K562 (cell line): ENCODE data around the gene RARRES2.
"Not testable (repeated sequence)": the region's sequence is repeated elsewhere in the genome, so short reads cannot be mapped to it uniquely, and the experiment has no call there.

ENCODE experiments used
- BRD4 ChIP-seq: fragments of 200-600 bp; sonication (generic); IDR thresholded peaks from 2 replicates; pipeline ENCODE4 v1.6.1; 2017; ENCODE audit warnings: inconsistent platforms
- ERF ChIP-seq: fragments of 450-650 bp; formaldehyde crosslinking; IDR thresholded peaks from 2 replicates; pipeline ENCODE4 v1.4.0; 2020; ENCODE audit warnings: mild to moderate bottlenecking, mixed read lengths
- EZH2 ChIP-seq: IDR thresholded peaks from 2 replicates; pipeline ENCODE4 v1.6.1; 2012; ENCODE audit warnings: low read depth, mild to moderate bottlenecking, inconsistent platforms, low read length, borderline replicate concordance
- GTF2A2 ChIP-seq: IDR thresholded peaks from 2 replicates; pipeline ENCODE4 v1.6.1; 2016; ENCODE audit warnings: mild to moderate bottlenecking, missing genetic modification characterization, missing compliant biosample characterization
- MAFK ChIP-seq: IDR thresholded peaks from 2 replicates; pipeline ENCODE4 v1.6.1; 2011; ENCODE audit warnings: low read length, improper control_type of control experiment
- RAD21 ChIP-seq, 2 experiments: fragments of 250-450 bp in 1 of 2; fragments of 450-650 bp in 1 of 2; sonication (Bioruptor Pico) in 1 of 2; formaldehyde crosslinking in 1 of 2; IDR thresholded peaks in 1 of 2; conservative IDR thresholded peaks in 1 of 2; 2 replicates each; pipeline versions ENCODE4 v1.4.0 to v1.8.0; 2020 to 2022; ENCODE audit warnings: mild to moderate bottlenecking in 2 of 2, moderate library complexity in 1 of 2
- SRF ChIP-seq, 2 experiments: fragments of 250-450, 450-650 bp in 1 of 2; sonication (Bioruptor Pico) in 1 of 2; sonication (generic) in 1 of 2; formaldehyde crosslinking; IDR thresholded peaks; 2 replicates each; pipeline versions ENCODE4 v1.5.0 to v1.5.1; 2020 to 2022; ENCODE audit warnings: mild to moderate bottlenecking in 1 of 2, missing genetic modification reagents in 1 of 2
- TAF1 ChIP-seq: IDR thresholded peaks from 2 replicates; pipeline ENCODE4 v1.6.1; 2011; ENCODE audit warnings: mild to moderate bottlenecking, low read length, moderate library complexity; ENCODE audit not compliant: insufficient read depth, control insufficient read depth, severe bottlenecking; ENCODE audit errors: extremely low read depth
- TF ChIP-seq, protein P1 (sequence below): sonication (generic); formaldehyde crosslinking; IDR thresholded peaks from 2 replicates; pipeline ENCODE4 v1.8.1; 2023; ENCODE audit warnings: mild to moderate bottlenecking, missing genetic modification reagents
- TF ChIP-seq, protein P2 (sequence below), 3 experiments: IDR thresholded peaks in 2 of 3; conservative IDR thresholded peaks in 1 of 3; 2 replicates each; pipeline ENCODE4 v1.5.1; 2011 to 2012; ENCODE audit warnings: low read length in 3 of 3, mild to moderate bottlenecking in 3 of 3, control low read depth in 2 of 3, improper control_type of control experiment in 1 of 3, inconsistent platforms in 1 of 3, low read depth in 1 of 3, mixed read lengths in 1 of 3, moderate library complexity in 1 of 3; ENCODE audit not compliant: insufficient read depth in 2 of 3
- TF ChIP-seq, protein P3 (sequence below): fragments of 200-800 bp; sonication (Bioruptor generic); IDR thresholded peaks from 2 replicates; pipeline ENCODE4 v1.6.1; 2017; ENCODE audit warnings: missing genetic modification characterization, missing compliant biosample characterization
- TF ChIP-seq, protein P4 (sequence below): fragments of 150-350 bp; IDR thresholded peaks from 2 replicates; pipeline ENCODE4 v1.6.1; 2014; ENCODE audit warnings: low read depth, mild to moderate bottlenecking, low read length, borderline replicate concordance
- TF ChIP-seq, protein P5 (sequence below), 2 experiments: fragments of 450-650 bp; formaldehyde crosslinking in 1 of 2; IDR thresholded peaks; 2 replicates each; pipeline versions ENCODE4 v1.4.0 to v1.6.1; 2014 to 2020; ENCODE audit warnings: mild to moderate bottlenecking in 2 of 2, borderline replicate concordance in 1 of 2, low read depth in 1 of 2

DNA sequence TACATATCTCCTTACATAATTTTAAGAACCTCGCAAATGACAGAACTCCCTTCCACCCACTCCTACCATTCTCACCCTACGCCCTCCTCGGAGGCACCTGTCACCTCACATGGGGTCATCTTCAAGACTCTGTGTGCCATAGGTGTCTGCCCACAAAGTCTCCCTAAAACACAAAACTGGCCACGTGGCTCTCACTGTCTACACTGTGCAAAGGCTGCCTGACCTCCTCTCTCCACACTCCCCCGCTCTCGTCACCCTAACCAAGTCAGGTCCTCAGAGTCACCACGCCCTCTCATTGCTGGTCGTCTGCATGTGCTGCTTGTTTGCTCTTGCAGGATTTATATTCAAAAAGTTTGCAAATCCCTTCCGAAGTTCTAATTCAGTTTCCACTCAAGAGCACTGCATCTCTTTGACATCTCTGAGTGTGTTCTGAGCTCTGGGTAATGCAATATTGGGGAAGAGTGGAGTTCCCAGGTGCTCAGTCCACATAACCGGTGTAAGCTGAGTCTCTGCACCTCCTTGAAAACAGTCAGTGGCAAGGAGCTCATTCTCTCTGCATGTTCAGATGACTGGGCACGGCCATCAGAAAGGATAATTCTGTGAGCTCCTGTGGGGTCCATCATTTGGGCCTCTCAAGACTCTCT lies 36.0 kb downstream of the RARRES2 start:
- not testable (repeated sequence) for TF ChIP-seq ERF; GTF2A2 (tag); MAFK; SRF (CRISPR knock-in tag; IDR thresholded peaks at IDR 0.05); TAF1; RAD21 (CRISPR knock-in tag; conservative IDR thresholded peaks at IDR 0.05 in 1 of 2, IDR thresholded peaks at IDR 0.05 in 1 of 2); BRD4; EZH2
- TF ChIP-seq, protein P1, sequence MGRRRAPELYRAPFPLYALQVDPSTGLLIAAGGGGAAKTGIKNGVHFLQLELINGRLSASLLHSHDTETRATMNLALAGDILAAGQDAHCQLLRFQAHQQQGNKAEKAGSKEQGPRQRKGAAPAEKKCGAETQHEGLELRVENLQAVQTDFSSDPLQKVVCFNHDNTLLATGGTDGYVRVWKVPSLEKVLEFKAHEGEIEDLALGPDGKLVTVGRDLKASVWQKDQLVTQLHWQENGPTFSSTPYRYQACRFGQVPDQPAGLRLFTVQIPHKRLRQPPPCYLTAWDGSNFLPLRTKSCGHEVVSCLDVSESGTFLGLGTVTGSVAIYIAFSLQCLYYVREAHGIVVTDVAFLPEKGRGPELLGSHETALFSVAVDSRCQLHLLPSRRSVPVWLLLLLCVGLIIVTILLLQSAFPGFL (CRISPR knock-in tag), result not testable (repeated sequence)
- TF ChIP-seq, protein P2, sequence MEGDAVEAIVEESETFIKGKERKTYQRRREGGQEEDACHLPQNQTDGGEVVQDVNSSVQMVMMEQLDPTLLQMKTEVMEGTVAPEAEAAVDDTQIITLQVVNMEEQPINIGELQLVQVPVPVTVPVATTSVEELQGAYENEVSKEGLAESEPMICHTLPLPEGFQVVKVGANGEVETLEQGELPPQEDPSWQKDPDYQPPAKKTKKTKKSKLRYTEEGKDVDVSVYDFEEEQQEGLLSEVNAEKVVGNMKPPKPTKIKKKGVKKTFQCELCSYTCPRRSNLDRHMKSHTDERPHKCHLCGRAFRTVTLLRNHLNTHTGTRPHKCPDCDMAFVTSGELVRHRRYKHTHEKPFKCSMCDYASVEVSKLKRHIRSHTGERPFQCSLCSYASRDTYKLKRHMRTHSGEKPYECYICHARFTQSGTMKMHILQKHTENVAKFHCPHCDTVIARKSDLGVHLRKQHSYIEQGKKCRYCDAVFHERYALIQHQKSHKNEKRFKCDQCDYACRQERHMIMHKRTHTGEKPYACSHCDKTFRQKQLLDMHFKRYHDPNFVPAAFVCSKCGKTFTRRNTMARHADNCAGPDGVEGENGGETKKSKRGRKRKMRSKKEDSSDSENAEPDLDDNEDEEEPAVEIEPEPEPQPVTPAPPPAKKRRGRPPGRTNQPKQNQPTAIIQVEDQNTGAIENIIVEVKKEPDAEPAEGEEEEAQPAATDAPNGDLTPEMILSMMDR (IDR thresholded peaks at IDR 0.05 in 2 of 3, conservative IDR thresholded peaks at IDR 0.05 in 1 of 3; ENCODE audit: insufficient read depth in 2 of 3, low read depth in 1 of 3, low read length in 3 of 3), result not testable (repeated sequence)
- TF ChIP-seq, protein P3, sequence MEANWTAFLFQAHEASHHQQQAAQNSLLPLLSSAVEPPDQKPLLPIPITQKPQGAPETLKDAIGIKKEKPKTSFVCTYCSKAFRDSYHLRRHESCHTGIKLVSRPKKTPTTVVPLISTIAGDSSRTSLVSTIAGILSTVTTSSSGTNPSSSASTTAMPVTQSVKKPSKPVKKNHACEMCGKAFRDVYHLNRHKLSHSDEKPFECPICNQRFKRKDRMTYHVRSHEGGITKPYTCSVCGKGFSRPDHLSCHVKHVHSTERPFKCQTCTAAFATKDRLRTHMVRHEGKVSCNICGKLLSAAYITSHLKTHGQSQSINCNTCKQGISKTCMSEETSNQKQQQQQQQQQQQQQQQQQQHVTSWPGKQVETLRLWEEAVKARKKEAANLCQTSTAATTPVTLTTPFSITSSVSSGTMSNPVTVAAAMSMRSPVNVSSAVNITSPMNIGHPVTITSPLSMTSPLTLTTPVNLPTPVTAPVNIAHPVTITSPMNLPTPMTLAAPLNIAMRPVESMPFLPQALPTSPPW (CRISPR knock-in tag), result not testable (repeated sequence)
- TF ChIP-seq, protein P4, sequence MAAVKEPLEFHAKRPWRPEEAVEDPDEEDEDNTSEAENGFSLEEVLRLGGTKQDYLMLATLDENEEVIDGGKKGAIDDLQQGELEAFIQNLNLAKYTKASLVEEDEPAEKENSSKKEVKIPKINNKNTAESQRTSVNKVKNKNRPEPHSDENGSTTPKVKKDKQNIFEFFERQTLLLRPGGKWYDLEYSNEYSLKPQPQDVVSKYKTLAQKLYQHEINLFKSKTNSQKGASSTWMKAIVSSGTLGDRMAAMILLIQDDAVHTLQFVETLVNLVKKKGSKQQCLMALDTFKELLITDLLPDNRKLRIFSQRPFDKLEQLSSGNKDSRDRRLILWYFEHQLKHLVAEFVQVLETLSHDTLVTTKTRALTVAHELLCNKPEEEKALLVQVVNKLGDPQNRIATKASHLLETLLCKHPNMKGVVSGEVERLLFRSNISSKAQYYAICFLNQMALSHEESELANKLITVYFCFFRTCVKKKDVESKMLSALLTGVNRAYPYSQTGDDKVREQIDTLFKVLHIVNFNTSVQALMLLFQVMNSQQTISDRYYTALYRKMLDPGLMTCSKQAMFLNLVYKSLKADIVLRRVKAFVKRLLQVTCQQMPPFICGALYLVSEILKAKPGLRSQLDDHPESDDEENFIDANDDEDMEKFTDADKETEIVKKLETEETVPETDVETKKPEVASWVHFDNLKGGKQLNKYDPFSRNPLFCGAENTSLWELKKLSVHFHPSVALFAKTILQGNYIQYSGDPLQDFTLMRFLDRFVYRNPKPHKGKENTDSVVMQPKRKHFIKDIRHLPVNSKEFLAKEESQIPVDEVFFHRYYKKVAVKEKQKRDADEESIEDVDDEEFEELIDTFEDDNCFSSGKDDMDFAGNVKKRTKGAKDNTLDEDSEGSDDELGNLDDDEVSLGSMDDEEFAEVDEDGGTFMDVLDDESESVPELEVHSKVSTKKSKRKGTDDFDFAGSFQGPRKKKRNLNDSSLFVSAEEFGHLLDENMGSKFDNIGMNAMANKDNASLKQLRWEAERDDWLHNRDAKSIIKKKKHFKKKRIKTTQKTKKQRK, result not testable (repeated sequence)
- TF ChIP-seq, protein P5, sequence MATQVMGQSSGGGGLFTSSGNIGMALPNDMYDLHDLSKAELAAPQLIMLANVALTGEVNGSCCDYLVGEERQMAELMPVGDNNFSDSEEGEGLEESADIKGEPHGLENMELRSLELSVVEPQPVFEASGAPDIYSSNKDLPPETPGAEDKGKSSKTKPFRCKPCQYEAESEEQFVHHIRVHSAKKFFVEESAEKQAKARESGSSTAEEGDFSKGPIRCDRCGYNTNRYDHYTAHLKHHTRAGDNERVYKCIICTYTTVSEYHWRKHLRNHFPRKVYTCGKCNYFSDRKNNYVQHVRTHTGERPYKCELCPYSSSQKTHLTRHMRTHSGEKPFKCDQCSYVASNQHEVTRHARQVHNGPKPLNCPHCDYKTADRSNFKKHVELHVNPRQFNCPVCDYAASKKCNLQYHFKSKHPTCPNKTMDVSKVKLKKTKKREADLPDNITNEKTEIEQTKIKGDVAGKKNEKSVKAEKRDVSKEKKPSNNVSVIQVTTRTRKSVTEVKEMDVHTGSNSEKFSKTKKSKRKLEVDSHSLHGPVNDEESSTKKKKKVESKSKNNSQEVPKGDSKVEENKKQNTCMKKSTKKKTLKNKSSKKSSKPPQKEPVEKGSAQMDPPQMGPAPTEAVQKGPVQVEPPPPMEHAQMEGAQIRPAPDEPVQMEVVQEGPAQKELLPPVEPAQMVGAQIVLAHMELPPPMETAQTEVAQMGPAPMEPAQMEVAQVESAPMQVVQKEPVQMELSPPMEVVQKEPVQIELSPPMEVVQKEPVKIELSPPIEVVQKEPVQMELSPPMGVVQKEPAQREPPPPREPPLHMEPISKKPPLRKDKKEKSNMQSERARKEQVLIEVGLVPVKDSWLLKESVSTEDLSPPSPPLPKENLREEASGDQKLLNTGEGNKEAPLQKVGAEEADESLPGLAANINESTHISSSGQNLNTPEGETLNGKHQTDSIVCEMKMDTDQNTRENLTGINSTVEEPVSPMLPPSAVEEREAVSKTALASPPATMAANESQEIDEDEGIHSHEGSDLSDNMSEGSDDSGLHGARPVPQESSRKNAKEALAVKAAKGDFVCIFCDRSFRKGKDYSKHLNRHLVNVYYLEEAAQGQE (IDR thresholded peaks at IDR 0.05; ENCODE audit: borderline replicate concordance), result not testable (repeated sequence)
- TF ChIP-seq, protein P5 (CRISPR knock-in tag; IDR thresholded peaks at IDR 0.05; ENCODE audit: low read depth), result not testable (repeated sequence)
